A549 (cell line): ENCODE results near the gene ENHO. TPM values are rescaled to one million over a fixed set of nuclear protein-coding genes. Genes with fewer than 3 reads are reported as not detected.

ENCODE experiments used
- ATAC-seq, 2 experiments: fragments of 200-7000 bp in 1 of 2; fragments of >200 bp in 1 of 2; cut with Nextera tagmentation in 1 of 2; cut with Tn5 transposase in 1 of 2; 3 replicates each; pipeline versions ENCODE4 v1.8.0 to v1.9.1; 2018 to 2020; ENCODE audit warnings: mild to moderate bottlenecking in 1 of 2, moderate library complexity in 1 of 2
- CTCF ChIA-PET: fragments of 300-600 bp; sonication (Branson Sonifier 250); formaldehyde crosslinking; extraction: SDS; loops from one replicate; lab custom pipeline; 2021; ENCODE audit warnings: antibody characterized with exemption, inconsistent platforms; lab: Yijun Ruan, JAX
- POLR2A ChIA-PET: fragments of 350-600 bp; formaldehyde crosslinking; extraction: SDS; loops from one replicate; lab custom pipeline; 2021; ENCODE audit warnings: antibody characterized with exemption, inconsistent platforms; lab: Yijun Ruan, JAX
- DNase-seq, 2 experiments: peaks; one replicate each; pipeline versions ENCODE4 v3.0.0 to v3.0.0-alpha.2; 2011 to 2016; ENCODE audit warnings: low read depth in 1 of 2, low spot score in 1 of 2
- FAIRE-seq: peaks from 2 replicates; lab custom pipeline; 2011; peaks lifted over from hg19 to GRCh38; lab: Jason Lieb, UNC
- H3K27ac ChIP-seq, 2 experiments: fragments of >200 bp; sonication (Bioruptor Twin); formaldehyde crosslinking; 3 replicates each; pipeline ENCODE4 v1.5.1; 2016 to 2017
- H3K4me1 ChIP-seq: fragments of >200 bp; sonication (Bioruptor Twin); formaldehyde crosslinking; 3 replicates; pipeline ENCODE4 v1.6.1; 2016
- H3K4me2 ChIP-seq: fragments of >200 bp; sonication (Bioruptor Twin); formaldehyde crosslinking; 3 replicates; pipeline ENCODE4 v1.6.1; 2016
- H3K4me3 ChIP-seq: fragments of >200 bp; sonication (Bioruptor Twin); formaldehyde crosslinking; 3 replicates; pipeline ENCODE4 v1.5.1; 2016
- H3K9me3 ChIP-seq: fragments of >200 bp; sonication (Bioruptor Twin); formaldehyde crosslinking; 3 replicates; pipeline ENCODE4 v1.6.1; 2016
- EHMT2 ChIP-seq: fragments of 200-600 bp; sonication (generic); IDR thresholded peaks from 2 replicates; pipeline ENCODE4 v1.6.1; 2016; ENCODE audit warnings: antibody characterized with exemption, low read depth, mild to moderate bottlenecking, moderate library complexity
- ESRRA ChIP-seq: fragments of 150-350 bp; IDR thresholded peaks from 2 replicates; pipeline ENCODE4 v1.6.1; 2014; ENCODE audit warnings: mild to moderate bottlenecking, low read length, borderline replicate concordance
- FOSB ChIP-seq: fragments of 250-450 bp; sonication (Bioruptor Pico); IDR thresholded peaks from 2 replicates; pipeline ENCODE4 v1.5.0; 2020; ENCODE audit warnings: mild to moderate bottlenecking, moderate library complexity
- GATA3 ChIP-seq: IDR thresholded peaks from 2 replicates; pipeline ENCODE4 v1.6.1; 2012; ENCODE audit warnings: borderline replicate concordance
- HDAC2 ChIP-seq: fragments of 200-600 bp; sonication (generic); IDR thresholded peaks from 2 replicates; pipeline ENCODE4 v1.6.1; 2016
- HEYL ChIP-seq: fragments of 250-450 bp; sonication (Bioruptor Pico); IDR thresholded peaks from 2 replicates; pipeline ENCODE4 v1.8.0; 2021; ENCODE audit warnings: mild to moderate bottlenecking, moderate library complexity
- HOXA7 ChIP-seq: fragments of 250-450 bp; sonication (Bioruptor Pico); IDR thresholded peaks from 2 replicates; pipeline ENCODE4 v1.5.0; 2020; ENCODE audit warnings: mild to moderate bottlenecking, moderate library complexity
- HOXB13 ChIP-seq: fragments of 250-450 bp; sonication (Bioruptor Pico); IDR thresholded peaks from 2 replicates; pipeline ENCODE4 v1.5.0; 2020; ENCODE audit warnings: low read depth, mild to moderate bottlenecking, moderate library complexity
- HOXB5 ChIP-seq: fragments of 250-450 bp; sonication (Bioruptor Pico); IDR thresholded peaks from 2 replicates; pipeline ENCODE4 v1.5.0; 2020; ENCODE audit warnings: mild to moderate bottlenecking, moderate library complexity
- KDM1A ChIP-seq: fragments of 200-600 bp; sonication (generic); IDR thresholded peaks from 2 replicates; pipeline ENCODE4 v1.6.1; 2016; ENCODE audit warnings: low read depth, mild to moderate bottlenecking
- KDM5A ChIP-seq: fragments of 200-600 bp; sonication (generic); IDR thresholded peaks from 2 replicates; pipeline ENCODE4 v1.6.1; 2016; ENCODE audit warnings: antibody characterized with exemption, mild to moderate bottlenecking
- MAZ ChIP-seq: fragments of 150-350 bp; IDR thresholded peaks from 2 replicates; pipeline ENCODE4 v1.6.1; 2014; ENCODE audit warnings: antibody characterized with exemption, low read depth, low read length, borderline replicate concordance
- PHF8 ChIP-seq: fragments of 200-600 bp; sonication (generic); IDR thresholded peaks from 2 replicates; pipeline ENCODE4 v1.6.1; 2016; ENCODE audit warnings: low read depth, mild to moderate bottlenecking, antibody characterized with exemption, moderate library complexity, borderline replicate concordance
- POLR2AphosphoS2 ChIP-seq: conservative IDR thresholded peaks from 2 replicates; pipeline ENCODE4 v1.6.1; 2012; ENCODE audit warnings: low read length, improper control_type of control experiment, inconsistent platforms
- RARB ChIP-seq: fragments of 250-450 bp; sonication (Bioruptor Pico); IDR thresholded peaks from 2 replicates; pipeline ENCODE4 v1.8.0; 2021; ENCODE audit warnings: mild to moderate bottlenecking, moderate library complexity
- RCOR1 ChIP-seq: fragments of 150-350 bp; IDR thresholded peaks from 2 replicates; pipeline ENCODE4 v1.6.1; 2014; ENCODE audit warnings: antibody characterized with exemption, low read length, low read depth
- RFX5 ChIP-seq: fragments of 450-650 bp; IDR thresholded peaks from 2 replicates; pipeline ENCODE4 v1.7.1; 2014; ENCODE audit warnings: antibody characterized with exemption, mild to moderate bottlenecking, moderate library complexity
- RNF2 ChIP-seq: fragments of 200-600 bp; sonication (generic); IDR thresholded peaks from 2 replicates; pipeline ENCODE4 v1.6.1; 2016; ENCODE audit warnings: low read depth, mild to moderate bottlenecking, antibody characterized with exemption, moderate library complexity, borderline replicate concordance
- SMC3 ChIP-seq: fragments of >200 bp; sonication (Bioruptor Twin); formaldehyde crosslinking; IDR thresholded peaks from 3 replicates; pipeline ENCODE4 v1.6.1; 2018; ENCODE audit warnings: inconsistent platforms
- TFCP2L1 ChIP-seq: fragments of 250-450 bp; sonication (Bioruptor Pico); IDR thresholded peaks from 2 replicates; pipeline ENCODE4 v1.5.0; 2021; ENCODE audit warnings: mild to moderate bottlenecking
- ZC3H11A ChIP-seq: fragments of 450-650 bp; IDR thresholded peaks from 2 replicates; pipeline ENCODE4 v1.6.1; 2014; ENCODE audit warnings: antibody characterized with exemption, mild to moderate bottlenecking
- ZNF302 ChIP-seq: fragments of 250-450 bp; sonication (Bioruptor Pico); IDR thresholded peaks from 2 replicates; pipeline ENCODE4 v1.9.0; 2021; ENCODE audit warnings: inconsistent platforms, mild to moderate bottlenecking, moderate library complexity
- ZSCAN20 ChIP-seq: fragments of 250-450 bp; sonication (Bioruptor Pico); IDR thresholded peaks from 2 replicates; pipeline ENCODE4 v1.8.0; 2022; ENCODE audit warnings: mild to moderate bottlenecking, moderate library complexity
- WGBS: methylation state at CpG from one replicate; pipeline ENCODE4 v1.1.6; 2017; ENCODE audit errors: missing lambda C conversion rate; 5-methylcytosine and 5-hydroxymethylcytosine counted together
- polyA plus RNA-seq, 4 experiments: library from polyadenylated mRNA; depleted of rRNA in 3 of 4; stranded (reverse); fragments of >200 nt; fragmentation: RNase III in 1 of 4; extraction: RNeasy Plus Mini Kit Qiagen cat#74134 plus additional on column Dnase treatment in 1 of 4; gene quantifications; 2 replicates in 3 of 4; 3 replicates in 1 of 4; pipeline ENCODE4 v1.2.3, GENCODE V29; 2011 to 2017
- TF ChIP-seq, protein P1 (sequence below): IDR thresholded peaks from 2 replicates; pipeline ENCODE4 v1.6.1; 2012; ENCODE audit warnings: low read depth, borderline replicate concordance
- TF ChIP-seq, protein P2 (sequence below): fragments of >200 bp; sonication (Bioruptor Twin); formaldehyde crosslinking; IDR thresholded peaks from 2 replicates; pipeline ENCODE4 v1.6.1; 2016
- TF ChIP-seq, protein P3 (sequence below): fragments of 250-450 bp; sonication (Bioruptor Pico); IDR thresholded peaks from 2 replicates; pipeline ENCODE4 v1.5.0; 2021; ENCODE audit warnings: mild to moderate bottlenecking, moderate library complexity, borderline replicate concordance
- TF ChIP-seq, protein P4 (sequence below): fragments of 200-600 bp; sonication (generic); IDR thresholded peaks from 2 replicates; pipeline ENCODE4 v1.6.1; 2016; ENCODE audit warnings: antibody characterized with exemption, mild to moderate bottlenecking, moderate library complexity

Gene ENHO
- polyA plus RNA-seq, 2 of the 4 experiments (the other 2 are of a cell fraction) = 0.28 to 1.7 TPM

DNA sequence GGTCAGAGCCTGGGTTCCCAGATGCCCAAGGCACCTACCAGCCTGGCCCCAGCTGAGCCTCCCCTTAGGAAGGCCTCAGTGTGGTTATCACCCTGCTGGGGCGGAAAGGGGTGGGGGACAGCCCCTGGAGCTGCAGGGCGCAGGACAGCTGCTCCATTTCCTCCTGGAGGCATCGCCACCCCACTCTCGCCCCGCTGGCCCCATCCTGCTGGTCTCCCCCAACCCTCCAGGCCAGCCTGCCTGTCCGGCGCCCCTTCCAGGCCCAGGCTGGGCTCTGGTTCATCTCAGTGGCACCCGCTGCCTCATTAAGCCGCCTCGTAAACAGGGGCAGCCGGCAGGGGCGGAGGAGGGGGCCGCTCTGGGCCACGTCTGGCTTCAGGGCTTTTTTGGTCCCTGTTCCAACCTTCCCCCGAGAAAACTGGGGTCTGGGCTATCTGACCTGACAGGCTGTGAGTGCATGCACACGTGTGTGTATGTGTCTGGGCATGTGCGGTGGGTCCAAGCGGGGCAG is 30.8 kb upstream of the ENHO start:
- DNase-seq (no peak), ATAC-seq (no peak), FAIRE-seq (no peak)
- CTCF ChIA-PET = interaction anchor here (1.1 to 11.3 kb wide), 4 partner anchors 28 to 80 kb away, joined by 3 to 297 read pairs (median 90); partner anchors contain the start of gene CNTFR
- POLR2A ChIA-PET = no interaction called here
- TF ChIP-seq, protein P1, sequence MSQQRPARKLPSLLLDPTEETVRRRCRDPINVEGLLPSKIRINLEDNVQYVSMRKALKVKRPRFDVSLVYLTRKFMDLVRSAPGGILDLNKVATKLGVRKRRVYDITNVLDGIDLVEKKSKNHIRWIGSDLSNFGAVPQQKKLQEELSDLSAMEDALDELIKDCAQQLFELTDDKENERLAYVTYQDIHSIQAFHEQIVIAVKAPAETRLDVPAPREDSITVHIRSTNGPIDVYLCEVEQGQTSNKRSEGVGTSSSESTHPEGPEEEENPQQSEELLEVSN = no peak
- TF ChIP-seq ZC3H11A = no peak
- TF ChIP-seq ZNF302 (CRISPR knock-in tag) = no peak
- no peak for TF ChIP-seq SMC3
- TF ChIP-seq FOSB (CRISPR knock-in tag) = no peak
- no peak for TF ChIP-seq RCOR1
- no peak for TF ChIP-seq RFX5
- TF ChIP-seq, protein P2, sequence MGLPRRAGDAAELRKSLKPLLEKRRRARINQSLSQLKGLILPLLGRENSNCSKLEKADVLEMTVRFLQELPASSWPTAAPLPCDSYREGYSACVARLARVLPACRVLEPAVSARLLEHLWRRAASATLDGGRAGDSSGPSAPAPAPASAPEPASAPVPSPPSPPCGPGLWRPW = no peak
- no peak for TF ChIP-seq EHMT2
- no peak for TF ChIP-seq RNF2
- TF ChIP-seq HEYL (CRISPR knock-in tag) = no peak
- TF ChIP-seq HOXB5 (CRISPR knock-in tag) = no peak
- TF ChIP-seq, protein P3, sequence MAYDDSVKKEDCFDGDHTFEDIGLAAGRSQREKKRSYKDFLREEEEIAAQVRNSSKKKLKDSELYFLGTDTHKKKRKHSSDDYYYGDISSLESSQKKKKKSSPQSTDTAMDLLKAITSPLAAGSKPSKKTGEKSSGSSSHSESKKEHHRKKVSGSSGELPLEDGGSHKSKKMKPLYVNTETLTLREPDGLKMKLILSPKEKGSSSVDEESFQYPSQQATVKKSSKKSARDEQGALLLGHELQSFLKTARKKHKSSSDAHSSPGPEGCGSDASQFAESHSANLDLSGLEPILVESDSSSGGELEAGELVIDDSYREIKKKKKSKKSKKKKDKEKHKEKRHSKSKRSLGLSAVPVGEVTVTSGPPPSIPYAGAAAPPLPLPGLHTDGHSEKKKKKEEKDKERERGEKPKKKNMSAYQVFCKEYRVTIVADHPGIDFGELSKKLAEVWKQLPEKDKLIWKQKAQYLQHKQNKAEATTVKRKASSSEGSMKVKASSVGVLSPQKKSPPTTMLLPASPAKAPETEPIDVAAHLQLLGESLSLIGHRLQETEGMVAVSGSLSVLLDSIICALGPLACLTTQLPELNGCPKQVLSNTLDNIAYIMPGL (CRISPR knock-in tag) = no peak
- TF ChIP-seq POLR2AphosphoS2 = no peak
- no peak overlapping the region for H3K4me3 ChIP-seq
- WGBS = 76% methylated on average over 10 of the region's 18 CpGs
- no peaks in the 10 kb centered on the region for H3K4me1 ChIP-seq
- no peak overlapping the region for H3K27ac ChIP-seq
- H3K9me3 ChIP-seq = no peaks in the 10 kb centered on the region
- no peak overlapping the region for H3K4me2 ChIP-seq

DNA sequence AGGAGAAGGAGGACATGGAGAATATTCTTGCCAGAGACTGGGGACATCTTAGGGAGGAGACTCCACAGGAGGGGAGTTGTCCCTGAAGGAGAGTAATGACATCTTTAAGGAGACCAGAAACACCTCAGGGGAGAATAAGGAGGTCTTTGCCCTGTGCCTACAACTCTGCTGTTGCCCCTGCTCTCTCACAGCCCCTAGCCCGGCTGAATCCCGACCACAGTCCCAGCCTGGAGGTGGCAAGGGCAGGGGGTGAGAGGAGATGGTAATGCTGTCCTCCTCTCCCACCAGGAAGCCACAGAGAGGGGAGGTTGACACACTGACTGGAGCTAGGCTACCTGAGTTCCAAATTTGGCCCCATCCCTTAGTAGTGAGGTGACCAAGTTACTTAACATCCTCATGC is 30.2 kb upstream of the ENHO start:
- 65% methylated on average over 2 of the region's 2 CpGs for WGBS
- Histone ChIP-seq H3K9me3 (no peaks in the 10 kb centered on the region), H3K4me2 (no peak overlapping the region), H3K4me3 (no peak overlapping the region), H3K27ac (no peak overlapping the region), H3K4me1 (no peaks in the 10 kb centered on the region)
- ChIA-PET POLR2A (no interaction called here), CTCF (interaction anchor here (1.1 to 11.3 kb wide), 4 partner anchors 28 to 81 kb away, joined by 3 to 297 read pairs (median 90); partner anchors contain the start of gene CNTFR)
- no peak for FAIRE-seq
- ATAC-seq = no peak; a peak in 1 of 6 replicates
- TF ChIP-seq RARB (no peak), EHMT2 (no peak), TFCP2L1 (CRISPR knock-in tag) (no peak), MAZ (no peak), HEYL (CRISPR knock-in tag) (no peak), HOXB13 (CRISPR knock-in tag) (no peak), ZNF302 (CRISPR knock-in tag) (no peak)
- TF ChIP-seq, protein P1 = no peak
- no peak for DNase-seq

DNA sequence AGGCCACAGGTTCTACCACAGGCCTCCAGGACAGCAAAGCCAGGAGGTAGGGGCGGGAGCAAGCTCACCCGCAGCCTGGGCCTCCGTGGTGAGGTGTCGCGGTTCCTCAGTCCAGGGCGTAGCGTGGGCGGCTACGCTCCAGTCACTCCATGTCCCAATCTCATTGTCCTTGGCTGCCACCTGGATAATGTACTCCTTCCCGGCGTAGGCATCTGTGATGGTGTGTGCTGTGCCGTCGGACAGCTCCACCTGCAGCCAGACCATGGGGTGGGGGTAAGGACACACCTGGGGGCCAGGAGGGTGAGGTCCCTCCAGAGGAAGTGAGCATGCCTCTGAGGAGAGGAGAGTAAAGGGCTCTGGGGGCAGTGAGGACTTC is 29.8 kb upstream of the ENHO start:
- Histone ChIP-seq H3K4me3 (no peak overlapping the region), H3K4me1 (no peaks in the 10 kb centered on the region), H3K9me3 (no peaks in the 10 kb centered on the region), H3K4me2 (no peak overlapping the region), H3K27ac (no peak overlapping the region)
- no peak for ATAC-seq
- no peak for DNase-seq
- ChIA-PET POLR2A (no interaction called here), CTCF (interaction anchor here (1.1 to 11.3 kb wide), 5 partner anchors 29 to 81 kb away, joined by 3 to 297 read pairs (median 12); partner anchors contain the start of genes CNTFR and RPP25L)
- WGBS = 84% methylated on average over 13 of the region's 13 CpGs
- FAIRE-seq = no peak
- TF ChIP-seq HDAC2 = no peak
- no peak for TF ChIP-seq PHF8
- no peak for TF ChIP-seq GATA3
- no peak for TF ChIP-seq HOXA7 (CRISPR knock-in tag)
- TF ChIP-seq ESRRA = no peak
- TF ChIP-seq, protein P4, sequence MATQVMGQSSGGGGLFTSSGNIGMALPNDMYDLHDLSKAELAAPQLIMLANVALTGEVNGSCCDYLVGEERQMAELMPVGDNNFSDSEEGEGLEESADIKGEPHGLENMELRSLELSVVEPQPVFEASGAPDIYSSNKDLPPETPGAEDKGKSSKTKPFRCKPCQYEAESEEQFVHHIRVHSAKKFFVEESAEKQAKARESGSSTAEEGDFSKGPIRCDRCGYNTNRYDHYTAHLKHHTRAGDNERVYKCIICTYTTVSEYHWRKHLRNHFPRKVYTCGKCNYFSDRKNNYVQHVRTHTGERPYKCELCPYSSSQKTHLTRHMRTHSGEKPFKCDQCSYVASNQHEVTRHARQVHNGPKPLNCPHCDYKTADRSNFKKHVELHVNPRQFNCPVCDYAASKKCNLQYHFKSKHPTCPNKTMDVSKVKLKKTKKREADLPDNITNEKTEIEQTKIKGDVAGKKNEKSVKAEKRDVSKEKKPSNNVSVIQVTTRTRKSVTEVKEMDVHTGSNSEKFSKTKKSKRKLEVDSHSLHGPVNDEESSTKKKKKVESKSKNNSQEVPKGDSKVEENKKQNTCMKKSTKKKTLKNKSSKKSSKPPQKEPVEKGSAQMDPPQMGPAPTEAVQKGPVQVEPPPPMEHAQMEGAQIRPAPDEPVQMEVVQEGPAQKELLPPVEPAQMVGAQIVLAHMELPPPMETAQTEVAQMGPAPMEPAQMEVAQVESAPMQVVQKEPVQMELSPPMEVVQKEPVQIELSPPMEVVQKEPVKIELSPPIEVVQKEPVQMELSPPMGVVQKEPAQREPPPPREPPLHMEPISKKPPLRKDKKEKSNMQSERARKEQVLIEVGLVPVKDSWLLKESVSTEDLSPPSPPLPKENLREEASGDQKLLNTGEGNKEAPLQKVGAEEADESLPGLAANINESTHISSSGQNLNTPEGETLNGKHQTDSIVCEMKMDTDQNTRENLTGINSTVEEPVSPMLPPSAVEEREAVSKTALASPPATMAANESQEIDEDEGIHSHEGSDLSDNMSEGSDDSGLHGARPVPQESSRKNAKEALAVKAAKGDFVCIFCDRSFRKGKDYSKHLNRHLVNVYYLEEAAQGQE = no peak
- TF ChIP-seq ZSCAN20 = no peak
- TF ChIP-seq KDM1A = no peak
- no peak for TF ChIP-seq KDM5A
- TF ChIP-seq FOSB (CRISPR knock-in tag) = no peak
